GM12892 (cell line): Measurements from ENCODE around the gene ITPRID2.

Experiments
- POLR2A ChIP-seq: IDR thresholded peaks from 2 replicates; pipeline ENCODE4 v1.6.1; 2011; ENCODE audit warnings: low read depth, low read length, control low read depth
- POLR2AphosphoS5 ChIP-seq: IDR thresholded peaks from 2 replicates; pipeline ENCODE4 v1.6.1; 2011; ENCODE audit warnings: low read depth, low read length, control low read depth

GRCh38 chr2:181977661-181978350, 86.3 kb downstream of the ITPRID2 start:
- no peak for TF ChIP-seq POLR2A
- no peak for TF ChIP-seq POLR2AphosphoS5
